Right renal pelvis (tissue), 4 donors: Measurements from ENCODE around the gene ADGRD2. TPM values are rescaled to one million over a fixed set of nuclear protein-coding genes. Genes with fewer than 3 reads are reported as not detected.

ENCODE experiments used
- DNase-seq, 4 donors: peaks; one replicate each; pipeline ENCODE4 v3.0.0-alpha.2; 2013; ENCODE audit warnings: low read depth in 4 of 4, low spot score in 3 of 4, missing footprints in 1 of 4
- polyA plus RNA-seq, 4 donors: library from polyadenylated mRNA; unstranded; fragments of 120-200 nt; gene quantifications; one replicate each; pipeline ENCODE4 v1.2.1, GENCODE V29; 2013; ENCODE audit not compliant: insufficient read length in 4 of 4

Gene ADGRD2
- polyA plus RNA-seq, 4 donors, result 0.14 to 0.16 TPM; not detected in 2

DNA sequence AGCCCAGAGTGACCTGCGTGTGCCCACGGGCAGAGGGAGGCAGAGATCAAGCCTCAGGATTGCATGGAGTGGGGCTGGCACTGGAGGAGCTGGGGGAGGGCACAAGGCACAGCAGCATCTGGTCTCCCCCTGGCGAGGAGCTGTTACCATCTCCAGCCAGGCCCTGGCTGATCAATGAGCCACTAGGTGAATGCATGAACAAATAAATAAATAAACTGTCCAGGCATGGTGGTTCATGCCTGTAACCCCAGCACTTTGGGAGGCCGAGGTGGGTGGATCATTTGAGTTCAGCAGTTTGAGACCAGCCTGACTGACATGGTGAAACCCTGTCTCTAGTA lies 20.8 kb upstream of the ADGRD2 start:
- no peak for DNase-seq

DNA sequence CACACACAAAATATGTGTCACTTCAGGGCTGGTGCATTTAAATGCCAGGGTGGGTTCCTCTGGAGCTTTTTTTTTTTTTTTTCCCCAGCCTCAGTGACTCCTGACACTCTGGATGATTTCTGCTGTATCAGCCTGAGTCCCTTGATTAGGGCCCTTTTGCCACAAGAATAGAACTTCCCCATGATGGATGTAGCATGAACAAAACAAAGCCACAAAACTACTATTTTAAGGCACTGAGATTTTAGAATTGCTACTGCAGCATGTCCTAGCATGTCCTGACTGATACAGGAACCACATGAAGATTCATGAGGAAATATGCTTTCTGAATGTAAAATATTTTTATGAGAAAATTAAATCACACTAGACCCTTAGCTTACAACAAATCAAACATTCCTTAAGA lies 13.9 kb upstream of the ADGRD2 start:
- no peak for DNase-seq

DNA sequence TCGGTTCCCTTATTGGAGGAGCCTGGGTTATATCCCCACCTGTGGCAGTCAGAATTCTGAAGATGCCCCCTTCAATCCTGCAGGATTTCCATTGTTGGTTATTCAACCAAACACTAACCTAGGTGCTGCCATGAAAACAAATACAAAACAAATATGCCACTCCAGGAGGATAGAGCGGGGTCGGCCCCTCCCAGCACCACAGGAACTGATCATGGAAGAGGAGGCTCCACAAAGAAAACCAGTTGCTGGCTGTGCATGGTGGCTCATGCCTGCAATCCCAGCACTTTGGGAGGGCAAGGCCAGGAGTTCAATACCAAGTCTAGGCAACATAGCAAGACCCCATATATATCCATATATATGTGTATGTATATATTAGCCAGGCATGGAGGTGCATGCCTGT lies 13.2 kb upstream of the ADGRD2 start:
- DNase-seq, result no peak

DNA sequence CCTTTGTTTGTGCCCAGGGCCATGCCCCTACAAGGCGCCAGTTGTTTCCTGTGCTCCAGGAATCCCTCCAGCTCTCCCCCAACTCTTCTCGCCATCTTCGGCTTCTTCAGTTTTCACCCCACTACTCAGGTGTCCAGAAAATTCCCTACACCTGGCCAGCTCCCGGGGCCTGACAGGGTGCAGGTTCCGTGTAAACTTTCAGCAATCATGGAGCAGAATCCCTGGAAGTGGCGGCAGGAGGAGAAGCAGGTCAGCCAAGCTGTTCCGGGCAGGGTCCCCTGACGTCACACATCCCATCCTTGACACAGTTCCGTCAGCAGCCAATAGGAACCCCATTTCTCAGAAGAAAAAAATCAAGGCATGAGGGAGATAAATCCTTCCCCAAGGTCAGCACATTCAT lies 12.2 kb upstream of the ADGRD2 start:
- DNase-seq, result no peak

DNA sequence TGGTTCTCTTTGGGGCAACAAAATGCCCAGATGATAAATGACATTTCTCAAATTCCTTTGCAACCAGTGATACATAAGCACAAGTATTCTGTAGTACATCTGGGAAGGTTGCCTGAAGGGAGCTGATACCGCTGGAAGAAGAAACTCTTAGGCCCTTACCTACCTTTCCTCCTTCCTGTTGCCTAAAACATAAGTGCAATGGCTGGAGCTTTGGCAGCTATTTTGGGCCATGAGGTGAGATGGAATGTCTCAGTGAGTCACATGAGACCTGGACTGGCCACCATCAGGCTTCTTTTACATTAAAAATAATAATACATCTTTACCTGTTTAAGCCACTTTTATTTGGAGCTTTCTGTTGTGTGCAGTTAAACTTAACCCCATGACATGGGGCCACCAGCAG lies 11.2 kb upstream of the ADGRD2 start:
- no peak for DNase-seq

DNA sequence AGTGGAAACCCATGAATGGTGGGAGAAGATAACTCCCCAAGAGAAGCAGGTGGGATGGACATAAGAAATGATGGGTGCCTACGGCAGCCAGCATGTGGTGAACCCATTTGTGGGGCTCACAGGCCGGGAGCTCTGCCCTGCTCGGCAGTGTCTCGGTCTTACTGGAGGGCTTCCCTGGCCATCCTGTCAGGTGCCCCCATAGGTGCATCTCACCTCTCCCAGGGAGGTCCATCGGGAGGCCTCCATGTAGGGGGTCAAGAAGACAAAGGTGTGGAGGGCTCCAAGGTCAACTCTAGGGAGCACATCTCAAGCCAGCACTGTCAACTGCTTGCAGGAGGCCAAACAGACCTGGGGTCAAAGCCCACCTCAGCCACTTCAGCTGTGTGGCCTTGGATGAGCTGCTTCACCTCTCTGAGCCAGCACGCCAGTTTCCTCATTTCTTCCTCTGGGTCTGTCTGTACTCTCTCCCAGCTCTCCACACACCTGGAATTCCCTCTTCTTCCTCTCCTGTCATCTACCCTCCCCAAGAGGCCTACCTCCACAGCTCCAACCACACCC lies 10.5 kb upstream of the ADGRD2 start:
- DNase-seq, result no peak

DNA sequence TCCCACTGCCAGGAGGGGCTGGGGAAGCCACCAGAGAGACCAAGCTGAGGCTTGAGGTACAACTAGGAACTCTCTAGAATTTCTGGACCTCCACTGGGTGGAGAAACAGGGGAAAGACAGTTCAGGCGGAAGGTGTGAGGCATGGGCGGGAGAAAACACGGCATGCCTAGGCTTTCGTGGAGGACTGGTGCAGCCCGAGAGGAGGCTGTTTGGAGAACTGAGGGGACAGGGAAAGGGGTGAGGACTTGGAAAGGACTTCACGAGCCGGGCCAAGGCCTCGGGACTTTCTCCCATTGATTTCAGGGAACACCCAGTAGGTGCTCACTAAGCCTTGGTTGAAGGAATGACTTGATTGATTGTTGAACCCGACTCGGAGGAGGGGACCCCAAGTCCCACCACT lies 9.5 kb upstream of the ADGRD2 start:
- DNase-seq, result no peak

DNA sequence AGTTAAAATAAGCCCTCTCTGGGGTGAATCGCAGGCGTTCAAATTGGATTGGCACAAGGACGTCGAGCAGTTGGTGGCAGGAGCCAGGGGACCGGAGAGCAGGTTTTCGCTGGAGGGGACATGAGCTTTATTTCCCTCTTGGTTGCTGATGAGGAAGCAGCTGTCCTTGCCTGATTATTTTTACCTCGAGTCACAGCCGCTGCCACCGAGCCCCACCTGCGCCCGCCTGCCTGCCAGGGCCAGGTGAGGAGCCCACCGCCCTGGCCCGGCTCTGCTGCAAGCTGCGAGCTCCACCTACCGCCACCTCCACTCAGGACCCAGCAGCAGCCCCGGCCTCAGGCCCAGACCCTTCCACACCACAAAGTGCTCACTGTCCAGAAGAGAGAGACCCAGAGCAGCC lies 9.0 kb upstream of the ADGRD2 start:
- DNase-seq, result no peak

DNA sequence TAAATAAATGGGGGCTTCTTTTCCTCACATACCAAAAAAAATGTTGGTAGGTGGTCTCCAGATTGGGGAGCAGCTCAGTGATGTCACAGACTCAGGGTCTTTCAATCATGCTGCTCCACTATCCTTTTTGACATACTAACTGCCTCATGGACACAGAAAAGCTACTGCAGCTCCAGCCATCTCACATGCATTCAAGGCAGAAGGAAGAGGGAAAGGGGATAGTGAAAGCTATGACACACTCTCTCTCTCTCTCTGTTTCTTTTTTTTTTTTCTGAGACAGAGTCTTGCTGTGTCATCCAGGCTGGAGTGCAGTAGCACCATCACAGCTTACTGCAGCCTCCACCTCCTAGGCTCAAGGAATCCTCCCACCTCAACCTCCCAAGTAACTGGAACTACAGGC lies 7.9 kb upstream of the ADGRD2 start:
- no peak for DNase-seq

DNA sequence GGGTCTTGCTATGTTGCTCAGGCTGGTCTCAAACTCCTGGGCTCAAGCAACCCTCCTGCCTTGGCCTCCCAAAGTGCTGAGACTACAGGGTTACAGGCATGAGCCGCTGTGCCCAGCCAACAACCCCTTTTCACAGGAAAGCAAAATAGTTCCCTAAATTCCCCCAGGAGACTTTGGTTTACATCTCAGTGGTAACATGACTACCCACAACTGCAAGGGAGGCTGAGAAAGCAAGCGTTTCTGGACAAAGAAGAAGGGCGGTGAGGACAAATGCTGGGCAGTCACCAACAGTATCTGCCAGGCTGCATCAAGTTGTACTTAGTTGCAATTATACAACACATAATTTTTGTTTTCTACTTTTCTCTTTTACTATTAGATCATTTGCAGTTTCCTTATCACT lies 7.4 kb upstream of the ADGRD2 start:
- DNase-seq, result no peak

DNA sequence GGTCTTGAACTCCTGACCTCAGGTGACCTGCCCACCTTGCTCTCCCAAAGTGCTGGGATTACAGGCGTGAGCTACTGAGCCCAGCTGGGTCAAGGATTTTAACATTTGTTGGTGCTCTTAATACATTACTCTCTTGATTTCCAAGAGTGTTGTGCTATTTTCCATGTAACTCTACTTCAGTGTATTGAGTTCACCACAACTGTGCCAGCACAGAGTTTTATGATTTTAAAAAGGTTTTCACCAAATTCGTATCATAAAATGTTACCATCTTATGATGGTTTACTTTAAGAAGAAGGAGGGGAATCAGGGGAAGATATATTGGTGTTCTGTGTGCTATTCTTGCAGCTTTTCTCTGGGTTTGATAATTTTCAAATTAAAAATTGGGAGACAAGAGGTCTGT lies 6.6 kb upstream of the ADGRD2 start:
- DNase-seq, result no peak

DNA sequence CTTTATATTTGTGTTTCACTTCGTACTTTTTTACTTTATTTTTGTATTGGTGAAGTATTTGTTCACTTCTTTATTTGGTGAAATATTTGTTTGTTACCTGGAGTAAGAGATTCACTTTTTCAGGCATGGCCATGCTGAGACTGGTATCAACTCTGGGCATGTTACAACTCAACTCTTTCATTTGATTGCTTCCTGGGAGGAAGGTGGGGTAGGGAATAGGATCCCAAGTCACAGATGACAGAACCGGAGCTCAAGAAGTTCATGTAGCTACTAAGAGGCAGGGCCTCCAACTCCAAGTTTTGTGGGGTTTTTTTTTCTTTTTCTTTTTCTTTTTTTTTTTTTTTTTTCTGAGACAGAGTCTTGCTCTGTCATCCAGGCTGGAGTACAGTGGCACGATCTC lies 6.1 kb upstream of the ADGRD2 start:
- no peak for DNase-seq

DNA sequence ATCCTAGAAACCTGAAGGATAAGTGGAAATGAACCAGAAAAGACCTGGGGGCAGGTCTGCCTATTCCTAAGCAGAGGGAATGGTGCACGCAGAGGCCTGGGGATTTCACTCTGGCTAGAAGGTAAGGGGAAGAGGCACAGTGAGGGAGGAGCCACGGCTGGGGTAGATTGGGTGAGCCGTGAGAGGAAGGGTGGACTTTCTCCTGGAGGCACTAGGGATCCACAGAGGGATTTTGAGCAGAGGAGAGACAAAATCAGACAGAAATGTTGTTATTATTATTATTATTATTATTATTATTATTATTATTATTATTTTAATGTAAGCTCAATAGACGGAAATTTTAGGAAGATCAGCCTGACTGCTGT lies 3.0 kb upstream of the ADGRD2 start:
- DNase-seq, result no peak

DNA sequence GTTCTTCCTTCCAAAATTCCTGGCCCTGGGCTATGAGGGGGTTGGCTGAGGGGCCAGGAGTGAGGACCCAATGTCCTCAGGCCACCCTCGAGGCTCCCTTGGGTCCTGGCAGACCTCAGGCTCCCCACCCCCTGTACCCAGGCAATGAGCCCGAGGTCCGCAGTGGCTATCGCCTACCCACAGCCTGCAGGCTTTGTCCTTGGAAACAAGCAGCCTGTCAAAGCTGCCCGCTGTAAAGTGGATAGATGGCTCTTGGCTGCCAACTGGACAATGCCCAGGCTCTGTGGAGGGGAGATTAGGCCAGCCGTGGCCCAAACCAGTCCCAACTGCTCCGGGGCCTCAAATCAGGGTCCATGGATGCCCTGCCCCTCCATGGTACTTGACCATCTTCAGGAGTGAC lies 2.2 kb upstream of the ADGRD2 start:
- DNase-seq, result no peak

DNA sequence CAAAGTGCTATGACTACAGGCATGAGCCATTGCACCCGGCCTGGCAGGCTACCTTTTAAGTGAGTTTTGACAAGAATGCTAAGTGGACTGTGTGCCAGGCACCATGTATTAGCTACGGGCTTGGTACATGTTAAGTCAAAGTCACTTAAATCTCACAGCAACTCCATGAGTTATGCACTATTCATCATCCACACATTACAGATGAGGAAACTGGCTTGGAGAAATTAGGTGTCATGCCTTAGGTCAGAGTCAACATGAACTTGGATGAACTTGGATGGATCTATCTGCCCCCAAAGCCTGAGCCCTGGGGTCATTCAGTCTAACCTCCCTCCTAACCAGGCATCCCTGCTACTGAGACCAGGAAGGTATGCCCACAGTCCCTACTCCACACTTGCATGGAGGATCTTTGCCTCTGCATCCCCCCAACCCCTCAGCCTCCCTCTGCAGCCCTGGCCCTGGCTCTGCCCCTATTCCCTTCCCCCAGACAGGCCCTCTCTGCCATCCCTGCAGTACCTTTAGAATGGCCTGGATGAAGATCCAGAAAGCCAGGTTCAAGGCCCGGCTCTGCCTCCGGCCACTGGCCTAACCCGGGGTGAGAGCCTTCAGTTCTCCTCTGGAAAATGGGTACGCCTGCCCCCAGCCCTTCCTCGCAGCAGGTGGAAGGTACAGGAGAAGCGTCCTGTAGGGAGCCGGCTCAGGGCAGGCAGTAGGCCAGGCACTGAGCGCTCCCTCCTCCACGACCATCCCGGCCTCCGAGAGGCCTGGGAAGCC lies 685 bp upstream of the ADGRD2 start:
- no peak for DNase-seq

DNA sequence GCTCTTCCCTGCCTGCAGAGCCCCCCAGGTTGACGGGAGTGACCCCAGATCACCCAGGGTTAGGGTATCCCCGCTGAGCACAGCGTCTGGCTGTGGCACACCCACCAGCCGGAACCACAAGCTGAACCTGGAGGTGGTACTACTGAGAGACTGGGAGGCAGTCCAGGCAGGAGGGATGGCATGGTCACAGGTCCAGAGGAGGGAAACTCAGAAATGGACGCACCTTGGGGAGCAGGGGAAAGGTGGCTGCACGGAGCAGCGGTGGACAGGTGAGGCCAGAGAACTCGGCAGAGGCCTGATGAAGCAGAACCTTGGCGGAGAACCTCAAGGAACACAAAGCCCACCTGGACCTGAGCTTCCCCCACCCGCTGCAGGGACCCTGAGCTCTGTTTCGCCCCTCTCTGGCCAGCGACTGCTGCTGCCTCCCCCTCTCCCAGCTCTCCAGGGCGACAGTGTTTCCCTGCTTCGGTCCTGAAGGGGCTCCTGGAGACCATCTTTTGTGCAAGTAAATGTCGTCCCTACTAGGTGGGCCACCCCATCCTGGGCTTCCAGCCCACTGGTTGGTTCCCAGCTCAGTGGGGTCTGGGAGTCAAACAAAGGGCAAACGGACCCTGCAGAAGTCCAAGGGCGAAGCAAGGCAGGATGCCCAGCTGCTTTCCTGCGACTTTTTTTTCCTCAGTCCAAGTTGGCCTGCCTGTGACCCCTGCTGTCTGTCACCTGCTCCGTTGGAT lies 845 bp downstream of the ADGRD2 start:
- DNase-seq, result no peak

DNA sequence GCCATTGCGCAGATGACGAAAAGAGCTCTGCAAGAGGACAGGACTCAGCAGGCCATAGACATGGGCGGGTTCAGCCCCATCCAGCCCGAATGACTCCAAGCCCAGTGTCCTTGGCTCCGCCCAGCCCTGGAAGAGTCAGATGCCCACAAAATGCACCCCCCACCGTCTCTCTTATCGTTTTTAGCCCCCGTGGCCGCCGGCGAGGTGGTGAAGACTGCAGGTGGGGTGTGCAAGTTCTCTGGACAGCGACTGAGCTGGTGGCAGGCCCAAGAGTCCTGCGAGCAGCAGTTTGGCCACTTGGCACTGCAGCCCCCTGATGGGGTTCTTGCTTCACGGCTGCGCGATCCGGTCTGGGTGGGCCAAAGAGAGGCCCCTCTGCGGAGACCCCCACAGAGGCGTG lies 2.1 kb downstream of the ADGRD2 start:
- no peak for DNase-seq

DNA sequence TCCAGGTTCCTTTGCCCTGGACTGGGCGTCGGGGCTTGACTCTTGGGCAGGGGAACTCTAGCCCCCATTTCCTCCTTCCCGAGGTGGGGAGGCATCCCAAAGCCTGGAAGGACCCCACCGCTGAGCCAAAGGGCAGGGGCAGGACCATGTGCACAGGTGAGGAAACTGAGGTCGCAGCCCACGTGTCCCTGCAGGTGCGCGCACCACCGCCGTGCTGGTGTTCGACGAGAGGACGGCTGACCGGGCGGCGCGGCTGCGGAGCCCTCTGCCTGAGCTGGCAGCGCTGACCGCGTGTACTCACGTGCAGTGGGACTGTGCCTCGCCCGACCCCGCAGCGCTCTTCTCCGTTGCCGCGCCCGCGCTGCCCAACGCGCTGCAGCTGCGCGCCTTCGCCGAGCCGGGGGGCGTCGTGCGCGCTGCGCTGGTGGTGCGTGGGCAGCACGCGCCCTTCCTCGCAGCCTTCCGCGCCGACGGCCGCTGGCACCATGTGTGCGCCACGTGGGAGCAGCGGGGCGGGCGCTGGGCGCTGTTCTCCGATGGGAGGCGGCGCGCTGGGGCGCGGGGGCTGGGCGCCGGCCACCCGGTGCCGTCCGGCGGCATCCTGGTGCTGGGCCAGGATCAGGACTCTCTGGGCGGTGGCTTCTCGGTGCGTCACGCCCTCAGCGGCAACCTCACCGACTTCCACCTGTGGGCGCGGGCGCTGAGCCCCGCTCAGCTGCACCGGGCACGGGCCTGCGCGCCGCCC lies 2.8 kb downstream of the ADGRD2 start:
- DNase-seq, result no peak

DNA sequence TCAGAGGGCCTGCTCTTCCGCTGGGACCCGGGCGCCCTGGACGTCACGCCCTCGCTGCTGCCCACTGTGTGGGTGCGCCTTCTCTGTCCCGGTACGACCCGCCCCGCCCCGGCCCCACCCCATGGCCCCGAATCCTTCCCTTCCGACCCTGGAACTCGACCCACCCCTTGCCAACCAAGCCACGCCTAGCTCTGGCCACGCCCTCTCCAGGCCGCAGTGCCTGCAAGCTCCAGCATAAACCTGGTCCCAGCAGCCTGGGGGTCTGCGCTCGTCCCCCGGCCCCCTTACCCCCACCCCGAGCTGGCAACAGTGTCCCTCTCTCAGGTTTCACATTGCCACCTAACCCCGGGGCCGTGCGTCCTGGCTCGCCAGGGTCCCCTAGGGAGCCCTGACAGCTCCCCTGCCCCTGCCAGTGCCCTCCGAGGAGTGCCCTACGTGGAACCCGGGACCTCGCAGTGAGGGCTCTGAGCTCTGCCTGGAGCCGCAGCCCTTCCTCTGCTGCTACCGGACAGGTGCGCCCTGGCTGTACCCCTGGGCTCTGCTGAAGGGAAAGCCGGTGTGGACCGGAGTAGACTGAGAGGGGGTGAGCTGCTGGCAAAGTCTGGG lies 3.4 kb downstream of the ADGRD2 start:
- no peak for DNase-seq

DNA sequence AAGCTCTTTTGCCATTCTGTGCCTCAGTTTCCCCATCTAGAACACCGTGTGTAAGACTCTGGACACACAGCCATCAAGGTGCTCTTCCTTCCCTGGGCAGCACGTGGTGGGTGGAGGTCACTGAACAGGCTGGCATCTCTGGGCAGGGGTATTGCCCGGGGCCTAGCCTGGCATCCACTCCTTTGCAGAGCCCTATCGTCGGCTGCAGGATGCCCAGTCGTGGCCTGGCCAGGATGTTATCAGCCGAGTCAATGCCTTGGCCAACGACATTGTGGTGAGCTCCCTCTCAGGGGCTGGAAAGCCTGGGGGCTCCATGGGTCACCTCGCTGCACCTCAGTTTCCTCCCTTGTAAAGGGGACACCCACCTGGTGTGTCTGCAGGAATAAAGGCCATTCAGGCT lies 4.0 kb downstream of the ADGRD2 start:
- no peak for DNase-seq

DNA sequence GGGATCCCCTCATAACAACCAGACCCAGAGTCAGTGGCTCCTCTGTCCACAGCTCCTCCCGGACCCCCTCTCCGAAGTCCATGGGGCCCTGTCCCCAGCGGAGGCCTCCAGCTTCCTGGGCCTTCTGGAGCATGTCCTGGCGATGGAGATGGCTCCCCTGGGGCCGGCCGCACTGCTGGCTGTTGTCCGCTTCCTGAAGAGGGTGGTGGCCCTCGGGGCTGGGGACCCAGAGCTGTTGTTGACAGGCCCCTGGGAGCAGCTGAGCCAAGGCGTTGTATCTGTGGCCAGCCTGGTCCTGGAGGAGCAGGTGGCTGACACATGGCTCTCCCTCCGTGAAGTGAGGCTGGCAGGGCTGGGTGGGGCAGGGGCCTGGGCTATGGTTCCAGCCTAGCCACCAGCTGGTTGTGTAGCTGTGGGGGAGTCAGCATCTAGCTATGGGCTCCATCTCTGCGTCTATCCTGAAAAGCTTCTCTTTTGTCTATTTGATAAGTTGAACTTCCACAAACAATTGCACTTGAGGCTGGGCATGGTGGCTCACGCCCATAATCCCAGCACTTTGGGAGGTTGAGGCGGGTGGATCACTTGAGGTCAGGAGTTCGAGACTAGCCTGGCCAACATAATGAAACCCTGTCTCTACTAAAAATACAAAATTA lies 4.7 kb downstream of the ADGRD2 start:
- DNase-seq, result no peak
